HepG2 (cell line): ENCODE data around the gene ZNF213. TPM values are rescaled to one million over a fixed set of nuclear protein-coding genes. Genes with fewer than 3 reads are reported as not detected.
A peak's percentile ranks its signal among the peaks of the same experiment; 100 is the strongest.

Experiments used
- ETV6 ChIP-seq: sonication (generic); formaldehyde crosslinking; conservative IDR thresholded peaks from 2 replicates; pipeline ENCODE4 v1.4.0; 2020; ENCODE audit warnings: missing genetic modification reagents
- GATAD2A ChIP-seq: IDR thresholded peaks from 2 replicates; pipeline ENCODE4 v1.6.1; 2016
- MBD4 ChIP-seq: IDR thresholded peaks from 2 replicates; pipeline ENCODE4 v1.6.1; 2012; ENCODE audit warnings: low read length, inconsistent platforms, borderline replicate concordance
- MEIS1 ChIP-seq: sonication (generic); formaldehyde crosslinking; IDR thresholded peaks from 2 replicates; pipeline ENCODE4 v1.9.0; 2021; ENCODE audit warnings: mild to moderate bottlenecking, missing genetic modification reagents, moderate library complexity, borderline replicate concordance
- MYC ChIP-seq: sonication (generic); formaldehyde crosslinking; IDR thresholded peaks from 2 replicates; pipeline ENCODE4 v1.9.0; 2021; ENCODE audit warnings: missing genetic modification reagents, borderline replicate concordance
- NBN ChIP-seq: fragments of 450-650 bp; conservative IDR thresholded peaks from 2 replicates; pipeline ENCODE4 v1.6.1; 2017
- SOX13 ChIP-seq, 3 experiments: fragments of 450-650 bp in 1 of 3; sonication (generic) in 1 of 3; formaldehyde crosslinking in 1 of 3; IDR thresholded peaks in 2 of 3; conservative IDR thresholded peaks in 1 of 3; 2 replicates each; pipeline versions ENCODE4 v1.5.0 to v1.6.1; 2016 to 2020; ENCODE audit warnings: antibody characterized with exemption in 1 of 3, mild to moderate bottlenecking in 1 of 3, missing compliant biosample characterization in 1 of 3, missing genetic modification reagents in 1 of 3, moderate library complexity in 1 of 3
- SOX6 ChIP-seq, 2 experiments: fragments of 450-650 bp in 1 of 2; sonication (generic) in 1 of 2; formaldehyde crosslinking in 1 of 2; IDR thresholded peaks; 2 replicates each; pipeline versions ENCODE4 v1.4.0 to v1.6.1; 2017 to 2020; ENCODE audit warnings: antibody characterized with exemption in 1 of 2, mild to moderate bottlenecking in 1 of 2, missing genetic modification reagents in 1 of 2
- STAG1 ChIP-seq: sonication (generic); formaldehyde crosslinking; IDR thresholded peaks from 2 replicates; pipeline ENCODE4 v1.4.0; 2020; ENCODE audit warnings: missing genetic modification reagents
- ZNF180 ChIP-seq: sonication (generic); formaldehyde crosslinking; IDR thresholded peaks from 2 replicates; pipeline ENCODE4 v1.4.0; 2020; ENCODE audit warnings: low read depth, missing genetic modification reagents, borderline replicate concordance
- ZNF24 ChIP-seq: fragments of 450-650 bp; IDR thresholded peaks from 2 replicates; pipeline ENCODE4 v1.6.1; 2017; ENCODE audit warnings: antibody characterized with exemption, mild to moderate bottlenecking
- ZNF572 ChIP-seq: sonication (generic); formaldehyde crosslinking; IDR thresholded peaks from 2 replicates; pipeline ENCODE4 v1.5.1; 2020; ENCODE audit warnings: mild to moderate bottlenecking, missing genetic modification reagents
- polyA plus RNA-seq, 8 experiments: library from polyadenylated mRNA; depleted of rRNA in 3 of 8; stranded (reverse) in 7 of 8; unstranded in 1 of 8; fragments of >200 nt; fragmentation: Illumina TruSeq in 4 of 8; extraction: Trizol in 4 of 8; gene quantifications; 2 replicates each; pipeline versions ENCODE4 v1.2.1 to v1.2.3, GENCODE V29; 2011 to 2016; ENCODE audit warnings: low read depth in 4 of 8, missing spikeins in 1 of 8, mixed read lengths in 1 of 8; ENCODE audit not compliant: insufficient read depth in 1 of 8
- total RNA-seq, 5 experiments: library from RNA; depleted of rRNA; stranded (reverse); fragments of >200 nt; fragmentation: Illumina TruSeq; extraction: Trizol; gene quantifications; 2 replicates each; pipeline ENCODE4 v1.2.3, GENCODE V29; 2016; ENCODE audit warnings: low read depth in 1 of 5
- TF ChIP-seq, protein P1 (sequence below): sonication (generic); formaldehyde crosslinking; IDR thresholded peaks from 2 replicates; pipeline ENCODE4 v1.8.0; 2022; ENCODE audit warnings: missing genetic modification reagents, mild to moderate bottlenecking, inconsistent platforms, borderline replicate concordance
- TF ChIP-seq, protein P2 (sequence below): IDR thresholded peaks from 2 replicates; pipeline ENCODE4 v1.6.1; 2016
- TF ChIP-seq, protein P3 (sequence below): sonication (generic); formaldehyde crosslinking; IDR thresholded peaks from 2 replicates; pipeline ENCODE4 v1.4.0; 2020; ENCODE audit warnings: missing genetic modification reagents, mild to moderate bottlenecking, borderline replicate concordance
- TF ChIP-seq, protein P4 (sequence below): IDR thresholded peaks from 2 replicates; pipeline ENCODE4 v1.6.1; 2016; ENCODE audit warnings: low read depth, control low read depth
- TF ChIP-seq, protein P5 (sequence below): sonication (generic); formaldehyde crosslinking; IDR thresholded peaks from 2 replicates; pipeline ENCODE4 v1.8.1; 2023; ENCODE audit warnings: mild to moderate bottlenecking, inconsistent platforms, moderate library complexity, missing genetic modification reagents, borderline replicate concordance

The ZNF213 gene
- total and polyA plus RNA-seq, 2 of the 13 experiments (the other 11 are each of a cell fraction or from before 2014, with no cell fraction given): 0.59 to 0.97 TPM

DNA sequence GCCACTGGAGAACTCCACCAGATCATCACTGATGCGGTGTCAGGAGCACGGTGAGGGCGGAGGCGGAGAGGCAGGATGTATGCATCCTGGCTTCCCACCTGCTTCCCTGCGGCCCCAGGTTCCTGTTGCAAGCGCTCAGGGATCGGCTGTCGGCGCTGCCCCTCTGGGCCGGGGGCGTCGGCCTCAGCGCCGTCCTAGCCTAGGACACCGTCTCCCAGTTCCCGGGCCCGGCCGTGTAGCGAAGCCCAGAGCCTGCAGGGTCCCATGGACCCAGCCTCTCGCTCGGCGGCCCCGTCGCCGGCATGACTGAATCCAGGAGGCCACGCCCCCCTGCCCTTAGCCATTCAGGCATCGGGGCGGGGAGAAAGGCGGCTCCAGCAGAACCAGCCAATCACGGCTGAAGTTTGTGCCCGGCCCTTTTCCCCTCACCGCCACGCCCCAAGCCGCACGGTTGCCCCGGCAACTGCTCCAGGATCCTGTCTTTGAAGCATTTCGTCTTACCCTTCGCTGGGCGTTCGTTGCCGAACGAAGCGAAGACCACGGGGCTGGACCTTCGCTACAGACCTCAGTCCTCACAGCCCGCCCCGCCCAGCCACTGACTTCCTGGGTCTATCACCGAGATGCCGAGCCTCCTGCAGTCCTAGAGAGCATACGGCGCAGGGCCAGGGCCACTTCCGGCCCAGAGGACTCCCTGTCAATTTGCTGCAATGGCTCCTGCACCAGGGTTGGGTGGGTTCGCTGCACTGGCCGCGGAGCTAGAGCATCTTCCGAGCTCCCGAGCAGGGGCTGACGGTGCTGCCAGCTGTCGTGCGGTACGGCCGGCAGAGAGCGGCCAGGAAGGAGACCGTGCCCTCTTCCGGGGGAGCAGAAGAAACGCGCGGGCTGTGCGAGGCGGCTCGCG lies 10.6 kb upstream of the ZNF213 start (continued):
- TF ChIP-seq SOX6 (IDR thresholded peaks at IDR 0.05) (no peak), SOX6 (CRISPR knock-in tag; IDR thresholded peaks at IDR 0.05) (peak; percentile 36), ZNF180 (CRISPR knock-in tag) (no peak), ETV6 (no peak), STAG1 (peak; percentile 38), MBD4 (no peak), NBN (no peak), SOX13 (IDR thresholded peaks at IDR 0.05) (no peak), SOX13 (CRISPR knock-in tag; conservative IDR thresholded peaks at IDR 0.05 in 1 of 2, IDR thresholded peaks at IDR 0.05 in 1 of 2) (no peak), MEIS1 (CRISPR knock-in tag) (no peak), GATAD2A (CRISPR knock-in tag) (no peak), ZNF572 (0 out of 2 replicates have a peak, but pooled peaks have one; percentile 12), MYC (CRISPR knock-in tag) (peak; percentile 37; the same call in 1 of the 2 replicates), ZNF24 (no peak)
- TF ChIP-seq, protein P1, sequence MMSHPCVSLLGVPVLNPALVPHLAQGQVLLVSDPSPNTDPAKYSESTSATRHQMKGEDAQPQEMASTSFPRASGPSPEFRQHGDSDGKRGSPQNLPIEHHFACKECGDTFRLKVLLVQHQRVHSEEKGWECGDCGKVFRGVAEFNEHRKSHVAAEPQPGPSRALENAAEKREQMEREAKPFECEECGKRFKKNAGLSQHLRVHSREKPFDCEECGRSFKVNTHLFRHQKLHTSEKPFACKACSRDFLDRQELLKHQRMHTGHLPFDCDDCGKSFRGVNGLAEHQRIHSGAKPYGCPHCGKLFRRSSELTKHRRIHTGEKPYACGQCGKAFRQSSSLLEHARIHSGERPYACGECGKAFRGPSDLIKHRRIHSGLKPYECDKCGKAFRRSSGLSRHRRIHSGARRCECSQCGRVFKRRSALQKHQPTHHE (CRISPR knock-in tag): 0 out of 2 replicates have a peak, but pooled peaks have one; percentile 49
- TF ChIP-seq, protein P2, sequence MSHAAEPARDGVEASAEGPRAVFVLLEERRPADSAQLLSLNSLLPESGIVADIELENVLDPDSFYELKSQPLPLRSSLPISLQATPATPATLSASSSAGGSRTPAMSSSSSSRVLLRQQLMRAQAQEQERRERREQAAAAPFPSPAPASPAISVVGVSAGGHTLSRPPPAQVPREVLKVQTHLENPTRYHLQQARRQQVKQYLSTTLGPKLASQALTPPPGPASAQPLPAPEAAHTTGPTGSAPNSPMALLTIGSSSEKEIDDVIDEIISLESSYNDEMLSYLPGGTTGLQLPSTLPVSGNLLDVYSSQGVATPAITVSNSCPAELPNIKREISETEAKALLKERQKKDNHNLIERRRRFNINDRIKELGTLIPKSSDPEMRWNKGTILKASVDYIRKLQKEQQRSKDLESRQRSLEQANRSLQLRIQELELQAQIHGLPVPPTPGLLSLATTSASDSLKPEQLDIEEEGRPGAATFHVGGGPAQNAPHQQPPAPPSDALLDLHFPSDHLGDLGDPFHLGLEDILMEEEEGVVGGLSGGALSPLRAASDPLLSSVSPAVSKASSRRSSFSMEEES: peak; percentile 10; the same call in 1 of the 2 replicates
- TF ChIP-seq, protein P3, sequence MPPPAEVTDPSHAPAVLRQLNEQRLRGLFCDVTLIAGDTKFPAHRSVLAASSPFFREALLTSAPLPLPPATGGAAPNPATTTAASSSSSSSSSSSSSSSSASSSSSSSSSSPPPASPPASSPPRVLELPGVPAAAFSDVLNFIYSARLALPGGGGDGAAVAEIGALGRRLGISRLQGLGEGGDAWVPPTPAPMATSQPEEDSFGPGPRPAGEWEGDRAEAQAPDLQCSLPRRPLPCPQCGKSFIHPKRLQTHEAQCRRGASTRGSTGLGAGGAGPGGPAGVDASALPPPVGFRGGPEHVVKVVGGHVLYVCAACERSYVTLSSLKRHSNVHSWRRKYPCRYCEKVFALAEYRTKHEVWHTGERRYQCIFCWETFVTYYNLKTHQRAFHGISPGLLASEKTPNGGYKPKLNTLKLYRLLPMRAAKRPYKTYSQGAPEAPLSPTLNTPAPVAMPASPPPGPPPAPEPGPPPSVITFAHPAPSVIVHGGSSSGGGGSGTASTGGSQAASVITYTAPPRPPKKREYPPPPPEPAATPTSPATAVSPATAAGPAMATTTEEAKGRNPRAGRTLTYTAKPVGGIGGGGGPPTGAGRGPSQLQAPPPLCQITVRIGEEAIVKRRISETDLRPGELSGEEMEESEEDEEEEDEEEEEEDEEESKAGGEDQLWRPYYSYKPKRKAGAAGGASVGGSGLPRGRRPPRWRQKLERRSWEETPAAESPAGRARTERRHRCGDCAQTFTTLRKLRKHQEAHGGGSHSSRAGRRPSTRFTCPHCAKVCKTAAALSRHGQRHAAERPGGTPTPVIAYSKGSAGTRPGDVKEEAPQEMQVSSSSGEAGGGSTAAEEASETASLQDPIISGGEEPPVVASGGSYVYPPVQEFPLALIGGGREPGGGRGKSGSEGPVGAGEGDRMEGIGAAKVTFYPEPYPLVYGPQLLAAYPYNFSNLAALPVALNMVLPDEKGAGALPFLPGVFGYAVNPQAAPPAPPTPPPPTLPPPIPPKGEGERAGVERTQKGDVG (CRISPR knock-in tag): no peak
- TF ChIP-seq, protein P4, sequence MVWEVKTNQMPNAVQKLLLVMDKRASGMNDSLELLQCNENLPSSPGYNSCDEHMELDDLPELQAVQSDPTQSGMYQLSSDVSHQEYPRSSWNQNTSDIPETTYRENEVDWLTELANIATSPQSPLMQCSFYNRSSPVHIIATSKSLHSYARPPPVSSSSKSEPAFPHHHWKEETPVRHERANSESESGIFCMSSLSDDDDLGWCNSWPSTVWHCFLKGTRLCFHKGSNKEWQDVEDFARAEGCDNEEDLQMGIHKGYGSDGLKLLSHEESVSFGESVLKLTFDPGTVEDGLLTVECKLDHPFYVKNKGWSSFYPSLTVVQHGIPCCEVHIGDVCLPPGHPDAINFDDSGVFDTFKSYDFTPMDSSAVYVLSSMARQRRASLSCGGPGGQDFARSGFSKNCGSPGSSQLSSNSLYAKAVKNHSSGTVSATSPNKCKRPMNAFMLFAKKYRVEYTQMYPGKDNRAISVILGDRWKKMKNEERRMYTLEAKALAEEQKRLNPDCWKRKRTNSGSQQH: no peak
- TF ChIP-seq, protein P5, sequence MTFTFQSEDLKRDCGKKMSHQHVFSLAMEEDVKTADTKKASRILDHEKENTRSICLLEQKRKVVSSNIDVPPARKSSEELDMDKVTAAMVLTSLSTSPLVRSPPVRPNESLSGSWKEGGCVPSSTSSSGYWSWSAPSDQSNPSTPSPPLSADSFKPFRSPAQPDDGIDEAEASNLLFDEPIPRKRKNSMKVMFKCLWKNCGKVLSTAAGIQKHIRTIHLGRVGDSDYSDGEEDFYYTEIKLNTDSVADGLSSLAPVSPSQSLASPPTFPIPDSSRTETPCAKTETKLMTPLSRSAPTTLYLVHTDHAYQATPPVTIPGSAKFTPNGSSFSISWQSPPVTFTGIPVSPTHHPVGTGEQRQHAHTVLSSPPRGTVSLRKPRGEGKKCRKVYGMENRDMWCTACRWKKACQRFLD (CRISPR knock-in tag): 0 out of 2 replicates have a peak, but pooled peaks have one; percentile 55
